Smooth muscle cell (in vitro differentiated cells): Measurements from ENCODE around the gene KRTAP1-5. TPM values are rescaled to one million over a fixed set of nuclear protein-coding genes. Genes with fewer than 3 reads are reported as not detected.

Experiments
- DNase-seq: peaks from one replicate; lab custom pipeline; 2025; ENCODE audit not compliant: unreplicated experiment; lab: John Stamatoyannopoulos, UW
- H2AFZ ChIP-seq: fragments of 200-600 bp; sonication (generic); 2 replicates; pipeline ENCODE4 v1.6.0; 2016; ENCODE audit warnings: antibody characterized with exemption, low read depth, mild to moderate bottlenecking
- H3F3A ChIP-seq: fragments of 200-600 bp; sonication (generic); 2 replicates; pipeline ENCODE4 v1.6.0; 2017; ENCODE audit warnings: antibody characterized with exemption, low read depth
- H3K27ac ChIP-seq: fragments of 200-600 bp; sonication (generic); 2 replicates; pipeline ENCODE4 v1.5.1; 2016; ENCODE audit warnings: low read depth, mild to moderate bottlenecking
- H3K27me3 ChIP-seq: fragments of 200-600 bp; sonication (generic); 2 replicates; pipeline ENCODE4 v1.6.1; 2016; ENCODE audit warnings: low read depth, mild to moderate bottlenecking
- H3K36me3 ChIP-seq: fragments of 200-600 bp; sonication (generic); 2 replicates; pipeline ENCODE4 v1.5.1; 2016; ENCODE audit warnings: low read depth
- H3K4me1 ChIP-seq: fragments of 200-600 bp; sonication (generic); 2 replicates; pipeline ENCODE4 v1.5.1; 2016; ENCODE audit warnings: low read depth
- H3K4me2 ChIP-seq: fragments of 200-600 bp; sonication (generic); 2 replicates; pipeline ENCODE4 v1.6.0; 2016; ENCODE audit warnings: mild to moderate bottlenecking
- H3K4me3 ChIP-seq: fragments of 200-600 bp; sonication (generic); 2 replicates; pipeline ENCODE4 v1.5.1; 2016; ENCODE audit warnings: mild to moderate bottlenecking
- H3K79me2 ChIP-seq: fragments of 200-600 bp; sonication (generic); 2 replicates; pipeline ENCODE4 v1.6.0; 2016; ENCODE audit warnings: low read depth, mild to moderate bottlenecking
- H3K9ac ChIP-seq: fragments of 200-600 bp; sonication (generic); 2 replicates; pipeline ENCODE4 v1.6.0; 2016; ENCODE audit warnings: low read depth
- H3K9me3 ChIP-seq: fragments of 200-600 bp; sonication (generic); replicated peaks from 2 replicates; pipeline ENCODE4 v1.5.1; 2016; ENCODE audit warnings: low read depth
- H4K20me1 ChIP-seq: fragments of 200-600 bp; sonication (generic); 2 replicates; pipeline ENCODE4 v1.6.0; 2016; ENCODE audit warnings: low read depth
- CTCF ChIP-seq: fragments of 200-600 bp; sonication (generic); IDR thresholded peaks from 2 replicates; pipeline ENCODE4 v1.5.1; 2017; ENCODE audit warnings: borderline replicate concordance, mild to moderate bottlenecking, antibody characterized with exemption; ENCODE audit not compliant: insufficient read depth, poor library complexity, severe bottlenecking
- WGBS: methylation state at CpG from one replicate; pipeline ENCODE4 v1.1.7; 2016; ENCODE audit warnings: low lambda C conversion rate; 5-methylcytosine and 5-hydroxymethylcytosine counted together
- polyA plus RNA-seq: library from polyadenylated mRNA; unstranded; fragments of >200 nt; fragmentation: Nextera tagmentation; extraction: Ambion mirVana; gene quantifications from 2 replicates; pipeline ENCODE4 v1.2.1, GENCODE V29; 2016
- total RNA-seq: library from RNA; depleted of rRNA; stranded (reverse); fragments of >200 nt; gene quantifications from 2 replicates; pipeline ENCODE4 v1.2.3, GENCODE V29; 2014

KRTAP1-5 gene
- total RNA-seq (3.0 TPM in 1 of 2 replicates, not detected in the other), polyA plus RNA-seq (1.1 TPM in 1 of 2 replicates, not detected in the other)

GRCh38 chr17:41026715-41027471 lies at the start of gene KRTAP1-5:
TSS of gene KRTAP1-5 (minus strand) at chr17:41027208. CDS start at chr17:41027155, 53 bp downstream.
- H3K4me1 ChIP-seq, result no peaks in the 10 kb centered on the region
- no peaks in the 10 kb centered on the region for H3F3A ChIP-seq
- H3K27me3 ChIP-seq, result no peaks in the 10 kb centered on the region
- 77% methylated on average over 9 of the region's 9 CpGs for WGBS
- H3K4me2 ChIP-seq, result peak within 1 kb of the TSS; percentile 47
- H3K79me2 ChIP-seq, result no peaks in the 10 kb centered on the region
- no peak for TF ChIP-seq CTCF
- no peak within 1 kb of the TSS for H2AFZ ChIP-seq
- no peak for DNase-seq
- no peak within 1 kb of the TSS for H3K27ac ChIP-seq
- H3K36me3 ChIP-seq, result no peaks in the 10 kb centered on the region
- H3K9ac ChIP-seq, result no peak within 1 kb of the TSS
- no peak within 1 kb of the TSS for H3K4me3 ChIP-seq
- H4K20me1 ChIP-seq, result no peaks in the 10 kb centered on the region
- no peaks in the 10 kb centered on the region for H3K9me3 ChIP-seq

GRCh38 chr17:41076788-41077187 lies 49.8 kb upstream of the KRTAP1-5 start:
- no peaks in the 10 kb centered on the region for H3K9me3 ChIP-seq
- H3K79me2 ChIP-seq, result no peaks in the 10 kb centered on the region
- H3K4me1 ChIP-seq, result no peaks in the 10 kb centered on the region
- H4K20me1 ChIP-seq, result no peaks in the 10 kb centered on the region
- no peak overlapping the region for H3K4me2 ChIP-seq
- no peak overlapping the region for H3K9ac ChIP-seq
- no peak overlapping the region for H3K27ac ChIP-seq
- no peaks in the 10 kb centered on the region for H3K36me3 ChIP-seq
- H3F3A ChIP-seq, result no peaks in the 10 kb centered on the region
- no peak for DNase-seq
- H2AFZ ChIP-seq, result no peak overlapping the region
- TF ChIP-seq CTCF, result no peak
- no peak overlapping the region for H3K4me3 ChIP-seq
- H3K27me3 ChIP-seq, result no peaks in the 10 kb centered on the region

GRCh38 chr17:41073676-41074075 lies 46.7 kb upstream of the KRTAP1-5 start:
- 86% methylated on average over 2 of the region's 2 CpGs for WGBS
- no peak overlapping the region for H3K27ac ChIP-seq
- H2AFZ ChIP-seq, result no peak overlapping the region
- no peaks in the 10 kb centered on the region for H4K20me1 ChIP-seq
- H3K36me3 ChIP-seq, result no peaks in the 10 kb centered on the region
- no peaks in the 10 kb centered on the region for H3K27me3 ChIP-seq
- H3K9ac ChIP-seq, result no peak overlapping the region
- H3F3A ChIP-seq, result no peaks in the 10 kb centered on the region
- no peaks in the 10 kb centered on the region for H3K79me2 ChIP-seq
- H3K4me2 ChIP-seq, result no peak overlapping the region
- no peak for TF ChIP-seq CTCF
- no peaks in the 10 kb centered on the region for H3K9me3 ChIP-seq
- no peak for DNase-seq
- no peak overlapping the region for H3K4me3 ChIP-seq
- H3K4me1 ChIP-seq, result no peaks in the 10 kb centered on the region
